DND-41 (cell line): Measurements from ENCODE around the gene UBTD1.

Source experiments
- ATAC-seq: fragments of 200-7000 bp; cut with Tn5 transposase; 3 replicates; pipeline ENCODE4 v1.9.1; 2021; ENCODE audit warnings: low read depth; ENCODE audit not compliant: insufficient read depth
- DNase-seq: peaks from one replicate; pipeline ENCODE4 v3.0.0-alpha.2; 2020
- H2AFZ ChIP-seq: 2 replicates; pipeline ENCODE4 v1.6.0; 2012; ENCODE audit warnings: low read depth, low read length
- H3K27ac ChIP-seq: 2 replicates; pipeline ENCODE4 v1.5.1; 2012; ENCODE audit warnings: low read length, inconsistent platforms
- H3K27me3 ChIP-seq: fragments of 200-600 bp; sonication (generic); 2 replicates; pipeline ENCODE4 v1.6.0; 2012; ENCODE audit warnings: low read length, mild to moderate bottlenecking, inconsistent platforms; ENCODE audit not compliant: insufficient read depth, poor library complexity
- H3K36me3 ChIP-seq: 2 replicates; pipeline ENCODE4 v1.5.1; 2012; ENCODE audit warnings: low read length, inconsistent platforms; ENCODE audit not compliant: insufficient read depth
- H3K4me1 ChIP-seq: 2 replicates; pipeline ENCODE4 v1.5.1; 2012; ENCODE audit warnings: mild to moderate bottlenecking, low read length; ENCODE audit not compliant: insufficient read depth
- H3K4me2 ChIP-seq: 2 replicates; pipeline ENCODE4 v1.6.0; 2012; ENCODE audit warnings: mild to moderate bottlenecking, moderate library complexity, low read length, inconsistent platforms; ENCODE audit not compliant: insufficient read depth
- H3K4me3 ChIP-seq, 2 experiments: fragments of 200-600 bp in 1 of 2; shearing (Covaris generic) in 1 of 2; 2 replicates each; pipeline ENCODE4 v1.5.1; 2012 to 2016; ENCODE audit warnings: inconsistent platforms in 2 of 2, low read length in 2 of 2, mild to moderate bottlenecking in 2 of 2, low read depth in 1 of 2, moderate library complexity in 1 of 2
- H3K79me2 ChIP-seq: 2 replicates; pipeline ENCODE4 v1.6.0; 2012; ENCODE audit warnings: low read length, inconsistent platforms; ENCODE audit not compliant: insufficient read depth
- H3K9ac ChIP-seq: 2 replicates; pipeline ENCODE4 v1.6.0; 2012; ENCODE audit warnings: low read depth, mild to moderate bottlenecking, inconsistent platforms, low read length, moderate library complexity
- H3K9me3 ChIP-seq: 2 replicates; pipeline ENCODE4 v1.5.1; 2012; ENCODE audit warnings: low read length, moderate library complexity, mild to moderate bottlenecking, inconsistent platforms; ENCODE audit not compliant: insufficient read depth, severe bottlenecking
- H4K20me1 ChIP-seq: 2 replicates; pipeline ENCODE4 v1.6.0; 2012; ENCODE audit warnings: low read length; ENCODE audit not compliant: insufficient read depth
- CTCF ChIP-seq: IDR thresholded peaks from 2 replicates; pipeline ENCODE4 v1.5.1; 2012; ENCODE audit warnings: borderline replicate concordance, low read length, moderate library complexity, mild to moderate bottlenecking; ENCODE audit not compliant: poor library complexity, severe bottlenecking; ENCODE audit errors: extremely low read depth
- EZH2 ChIP-seq: IDR thresholded peaks from 3 replicates; pipeline ENCODE4 v1.6.1; 2012; ENCODE audit warnings: borderline replicate concordance, low read depth, mild to moderate bottlenecking, moderate library complexity, low read length, inconsistent platforms; ENCODE audit not compliant: severe bottlenecking

The UBTD1 gene

GRCh38 chr10:97511711-97512440 lies 13.2 kb downstream of the UBTD1 start:
- Histone ChIP-seq H3K4me1 (no peaks in the 10 kb centered on the region), H4K20me1 (peaks cover 6% of the 10 kb centered on the region), H3K27ac (no peak overlapping the region), H3K9me3 (no peaks in the 10 kb centered on the region), H3K4me2 (no peak overlapping the region), H3K4me3 (no peak overlapping the region), H3K27me3 (peaks cover 8% of the 10 kb centered on the region), H3K9ac (no peak overlapping the region), H3K79me2 (no peaks in the 10 kb centered on the region), H3K36me3 (no peaks in the 10 kb centered on the region), H2AFZ (no peak overlapping the region)
- TF ChIP-seq CTCF: no peak
- TF ChIP-seq EZH2: no peak
- ATAC-seq (no peak), DNase-seq (no peak)

GRCh38 chr10:97512993-97513392 lies 14.3 kb downstream of the UBTD1 start:
- Histone ChIP-seq H3K27me3 (peaks cover 4% of the 10 kb centered on the region), H3K9me3 (no peaks in the 10 kb centered on the region), H4K20me1 (peaks cover 6% of the 10 kb centered on the region), H3K4me2 (no peak overlapping the region), H2AFZ (no peak overlapping the region), H3K79me2 (no peaks in the 10 kb centered on the region), H3K4me3 (no peak overlapping the region), H3K27ac (no peak overlapping the region), H3K9ac (no peak overlapping the region), H3K4me1 (no peaks in the 10 kb centered on the region), H3K36me3 (no peaks in the 10 kb centered on the region)
- TF ChIP-seq EZH2 (no peak), CTCF (no peak)
- DNase-seq: no peak
- no peak for ATAC-seq

- DNase-seq (no peak), ATAC-seq (no peak)
- no peak overlapping the region for H2AFZ ChIP-seq
- H3K27ac ChIP-seq: no peak overlapping the region
- no peaks in the 10 kb centered on the region for H3K79me2 ChIP-seq
- H3K9ac ChIP-seq: no peak overlapping the region
- no peaks in the 10 kb centered on the region for H3K4me1 ChIP-seq
- H3K4me3 ChIP-seq: no peak overlapping the region
- no peak overlapping the region for H3K4me2 ChIP-seq
- no peaks in the 10 kb centered on the region for H3K27me3 ChIP-seq
- no peak for TF ChIP-seq EZH2
- TF ChIP-seq CTCF: no peak
- no peaks in the 10 kb centered on the region for H3K9me3 ChIP-seq
- H3K36me3 ChIP-seq: no peaks in the 10 kb centered on the region
- H4K20me1 ChIP-seq: peaks cover 6% of the 10 kb centered on the region
These were observed 15.6 kb downstream of the UBTD1 start for GRCh38 chr10:97514344-97514743.
